ENCODE results near the gene TAS2R8.

Gene TAS2R8

DNA sequence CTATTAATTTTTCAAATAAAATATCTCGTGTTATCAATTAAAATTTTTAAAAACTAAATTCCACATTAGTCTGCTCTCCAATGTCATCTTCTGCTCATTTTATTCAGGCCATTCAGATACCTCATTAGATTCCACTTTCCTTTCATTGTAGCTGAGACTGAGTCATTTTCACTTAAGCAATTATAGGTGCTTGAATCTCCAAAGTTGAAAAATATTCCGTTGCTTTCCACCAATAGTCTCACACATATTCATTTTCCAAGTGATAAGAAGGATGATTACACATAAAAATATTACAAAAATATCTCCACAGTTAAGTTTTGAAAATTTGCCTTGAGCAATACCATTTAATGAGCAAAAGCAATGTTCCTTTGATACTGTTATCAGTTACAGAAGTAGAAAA, 47.4 kb downstream of the TAS2R8 start:
- no peak for DNase-seq (ENCODE audit: low read depth in 2 of 2)
- H3K4me3 ChIP-seq (replicated peaks in 1 of 2; ENCODE audit: low read depth in 2 of 2, low read length in 2 of 2), result no peak overlapping the region
- no peak for TF ChIP-seq CTCF (IDR thresholded peaks at IDR 0.05; ENCODE audit: low read depth, low read length)

- no peak for TF ChIP-seq CTCF (IDR thresholded peaks at IDR 0.05; ENCODE audit: low read depth, low read length)
- no peak for DNase-seq (ENCODE audit: low read depth in 2 of 2)
- no peak overlapping the region for H3K4me3 ChIP-seq (replicated peaks in 1 of 2; ENCODE audit: low read depth in 2 of 2, low read length in 2 of 2)
Measured at GRCh38 chr12:10756194-10756593, 50.9 kb downstream of the TAS2R8 start.

Data from cardiac fibroblast (primary cell).